ENCODE results near the gene ZNF385D.
A peak's percentile ranks its signal among the peaks of the same experiment; 100 is the strongest.

The ZNF385D gene

GRCh38 chr3:21750831-21751391, at the start of gene ZNF385D:
ZNF385D (minus strand) TSS chr3:21751210; CDS start chr3:21750916, 294 bp downstream.
- peak; percentile 40 for DNase-seq (ENCODE audit: low read depth)

GRCh38 chr3:21798356-21799088, 47.5 kb upstream of the ZNF385D start:
- no peak for DNase-seq (ENCODE audit: low read depth)

- DNase-seq (ENCODE audit: low read depth): no peak
Measured at GRCh38 chr3:21795921-21796320, 44.9 kb upstream of the ZNF385D start.

GRCh38 chr3:21795152-21795837, 44.3 kb upstream of the ZNF385D start:
- DNase-seq (ENCODE audit: low read depth): no peak

GRCh38 chr3:21794291-21794690, 43.3 kb upstream of the ZNF385D start:
- no peak for DNase-seq (ENCODE audit: low read depth)

GRCh38 chr3:21792176-21792575, 41.2 kb upstream of the ZNF385D start:
- no peak for DNase-seq (ENCODE audit: low read depth)

GRCh38 chr3:21791356-21791755, 40.3 kb upstream of the ZNF385D start:
- no peak for DNase-seq (ENCODE audit: low read depth)

GRCh38 chr3:21790466-21790865, 39.5 kb upstream of the ZNF385D start:
- no peak for DNase-seq (ENCODE audit: low read depth)

GRCh38 chr3:21789730-21790129, 38.7 kb upstream of the ZNF385D start:
- no peak for DNase-seq (ENCODE audit: low read depth)

GRCh38 chr3:21786438-21786797, 35.4 kb upstream of the ZNF385D start:
- DNase-seq (ENCODE audit: low read depth): no peak

GRCh38 chr3:21785765-21786437, 34.9 kb upstream of the ZNF385D start:
- no peak for DNase-seq (ENCODE audit: low read depth)

GRCh38 chr3:21783839-21784238, 32.8 kb upstream of the ZNF385D start:
- DNase-seq (ENCODE audit: low read depth): no peak

- no peak for DNase-seq (ENCODE audit: low read depth)
Measured at GRCh38 chr3:21781355-21781754, 30.3 kb upstream of the ZNF385D start.

GRCh38 chr3:21779909-21780308, 28.9 kb upstream of the ZNF385D start:
- DNase-seq (ENCODE audit: low read depth): no peak

GRCh38 chr3:21778715-21779114, 27.7 kb upstream of the ZNF385D start:
- no peak for DNase-seq (ENCODE audit: low read depth)

- DNase-seq (ENCODE audit: low read depth): no peak
Measured at GRCh38 chr3:21777821-21778220, 26.8 kb upstream of the ZNF385D start.

GRCh38 chr3:21766002-21766401, 15.0 kb upstream of the ZNF385D start:
- DNase-seq (ENCODE audit: low read depth): no peak

- DNase-seq (ENCODE audit: low read depth): no peak
Measured at GRCh38 chr3:21755896-21756295, 4.9 kb upstream of the ZNF385D start.

- no peak for DNase-seq (ENCODE audit: low read depth)
Measured at GRCh38 chr3:21754839-21755238, 3.8 kb upstream of the ZNF385D start.

GRCh38 chr3:21752749-21753347, 1.8 kb upstream of the ZNF385D start:
- peak; percentile 65 for DNase-seq (ENCODE audit: low read depth)

GRCh38 chr3:21751886-21752285, 876 bp upstream of the ZNF385D start:
- no peak for DNase-seq (ENCODE audit: low read depth)

- DNase-seq (ENCODE audit: low read depth): no peak
Measured at GRCh38 chr3:21750080-21750696, 822 bp downstream of the ZNF385D start.
